K562 (cell line): ENCODE results near the gene HNRNPH1.

Experiments used
- EP300 ChIP-seq: IDR thresholded peaks from 2 replicates; pipeline ENCODE4 v1.6.1; 2012; ENCODE audit warnings: low read length, improper control_type of control experiment
- MAFF ChIP-seq: IDR thresholded peaks from 2 replicates; pipeline ENCODE4 v1.6.1; 2012; ENCODE audit warnings: low read length, improper control_type of control experiment
- POLR2A ChIP-seq: fragments of 450-650 bp; conservative IDR thresholded peaks from 2 replicates; pipeline ENCODE4 v1.6.1; 2016
- POLR2AphosphoS5 ChIP-seq: IDR thresholded peaks from 2 replicates; pipeline ENCODE4 v1.6.1; 2011; ENCODE audit warnings: mild to moderate bottlenecking, low read depth, low read length, moderate library complexity; ENCODE audit not compliant: control insufficient read depth, insufficient read depth
- PRDM10 ChIP-seq: fragments of 450-650 bp; IDR thresholded peaks from 2 replicates; pipeline ENCODE4 v1.6.1; 2018; ENCODE audit not compliant: partially characterized antibody
- PRPF4 ChIP-seq: fragments of 200-400 bp; formaldehyde crosslinking; IDR thresholded peaks from one replicate; pipeline ENCODE4 v1.6.1; 2017; ENCODE audit warnings: low read length, low read depth, mild to moderate bottlenecking; ENCODE audit not compliant: insufficient read depth, poor library complexity, severe bottlenecking
- ZNF354B ChIP-seq: fragments of 250-450 bp; sonication (Bioruptor Pico); IDR thresholded peaks from 2 replicates; pipeline ENCODE4 v1.4.0; 2020
- ZNF75A ChIP-seq: fragments of 450-650 bp; formaldehyde crosslinking; IDR thresholded peaks from 2 replicates; pipeline ENCODE4 v1.4.0; 2020; ENCODE audit warnings: mild to moderate bottlenecking
- TF ChIP-seq, protein P1 (sequence below), 3 experiments: IDR thresholded peaks in 2 of 3; conservative IDR thresholded peaks in 1 of 3; 2 replicates each; pipeline ENCODE4 v1.5.1; 2011 to 2012; ENCODE audit warnings: low read length in 3 of 3, mild to moderate bottlenecking in 3 of 3, control low read depth in 2 of 3, improper control_type of control experiment in 1 of 3, inconsistent platforms in 1 of 3, low read depth in 1 of 3, mixed read lengths in 1 of 3, moderate library complexity in 1 of 3; ENCODE audit not compliant: insufficient read depth in 2 of 3

GRCh38 chr5:179610903-179611265 lies 12.6 kb downstream of the HNRNPH1 start:
- no peak for TF ChIP-seq EP300
- TF ChIP-seq ZNF75A (CRISPR knock-in tag), result no peak
- TF ChIP-seq, protein P1, sequence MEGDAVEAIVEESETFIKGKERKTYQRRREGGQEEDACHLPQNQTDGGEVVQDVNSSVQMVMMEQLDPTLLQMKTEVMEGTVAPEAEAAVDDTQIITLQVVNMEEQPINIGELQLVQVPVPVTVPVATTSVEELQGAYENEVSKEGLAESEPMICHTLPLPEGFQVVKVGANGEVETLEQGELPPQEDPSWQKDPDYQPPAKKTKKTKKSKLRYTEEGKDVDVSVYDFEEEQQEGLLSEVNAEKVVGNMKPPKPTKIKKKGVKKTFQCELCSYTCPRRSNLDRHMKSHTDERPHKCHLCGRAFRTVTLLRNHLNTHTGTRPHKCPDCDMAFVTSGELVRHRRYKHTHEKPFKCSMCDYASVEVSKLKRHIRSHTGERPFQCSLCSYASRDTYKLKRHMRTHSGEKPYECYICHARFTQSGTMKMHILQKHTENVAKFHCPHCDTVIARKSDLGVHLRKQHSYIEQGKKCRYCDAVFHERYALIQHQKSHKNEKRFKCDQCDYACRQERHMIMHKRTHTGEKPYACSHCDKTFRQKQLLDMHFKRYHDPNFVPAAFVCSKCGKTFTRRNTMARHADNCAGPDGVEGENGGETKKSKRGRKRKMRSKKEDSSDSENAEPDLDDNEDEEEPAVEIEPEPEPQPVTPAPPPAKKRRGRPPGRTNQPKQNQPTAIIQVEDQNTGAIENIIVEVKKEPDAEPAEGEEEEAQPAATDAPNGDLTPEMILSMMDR (IDR thresholded peaks at IDR 0.05 in 2 of 3, conservative IDR thresholded peaks at IDR 0.05 in 1 of 3; ENCODE audit: insufficient read depth in 2 of 3, low read depth in 1 of 3, low read length in 3 of 3), result no peak
- TF ChIP-seq POLR2AphosphoS5, result no peak
- no peak; the same call in 1 of the 2 replicates for TF ChIP-seq POLR2A
- TF ChIP-seq PRPF4, result no peak
- TF ChIP-seq PRDM10, result no peak
- no peak for TF ChIP-seq MAFF
- no peak for TF ChIP-seq ZNF354B (CRISPR knock-in tag)
